T-helper 17 cell (primary cell): ENCODE results near the gene L3HYPDH. TPM values are rescaled to one million over a fixed set of nuclear protein-coding genes. Genes with fewer than 3 reads are reported as not detected.

Experiments used
- ATAC-seq: fragments of 150-1000 bp; cut with Tn5 transposase; 2 replicates; pipeline ENCODE4 v1.10.0; 2021; ENCODE audit warnings: mild to moderate bottlenecking, moderate library complexity
- DNase-seq, 3 donors: peaks; one replicate each; pipeline versions ENCODE4 v3.0.0 to v3.0.0-alpha.2; 2020 to 2021
- H3K9me3 ChIP-seq: one replicate; pipeline ENCODE4 v1.7.0; 2013; ENCODE audit warnings: low read length, mild to moderate bottlenecking; ENCODE audit not compliant: control insufficient read depth, poor library complexity, severe bottlenecking
- H3K27ac Mint-ChIP-seq: one replicate; pipeline ENCODE4 v1.8.0; 2022; ENCODE audit warnings: mild to moderate bottlenecking, moderate library complexity, mixed read lengths
- H3K27me3 Mint-ChIP-seq: one replicate; pipeline ENCODE4 v1.8.0; 2022; ENCODE audit warnings: mixed read lengths
- H3K36me3 Mint-ChIP-seq: one replicate; pipeline ENCODE4 v1.8.0; 2022; ENCODE audit warnings: low read depth, mixed read lengths
- H3K4me1 Mint-ChIP-seq: one replicate; pipeline ENCODE4 v1.8.0; 2022; ENCODE audit warnings: mild to moderate bottlenecking, mixed read lengths
- H3K4me3 Mint-ChIP-seq: one replicate; pipeline ENCODE4 v1.8.0; 2022; ENCODE audit warnings: mild to moderate bottlenecking, moderate library complexity, mixed read lengths
- total RNA-seq, 4 donors: library from RNA in 2 of 4; stranded (reverse) in 2 of 4; gene quantifications; one replicate each; pipeline ENCODE4 v1.2.3 and lab custom pipeline; 2022 to 2026

Gene L3HYPDH
- total RNA-seq, 2 donors from 2014 or later = 13.8 to 17.5 TPM

GRCh38 chr14:59435101-59435500 lies 49.1 kb downstream of the L3HYPDH start:
- DNase-seq (no peak), ATAC-seq (no peak)
- H3K9me3 ChIP-seq = no peaks in the 10 kb centered on the region
- H3K36me3 Mint-ChIP-seq = peaks cover 2% of the 10 kb centered on the region
- H3K4me1 Mint-ChIP-seq = peaks cover 3% of the 10 kb centered on the region
- no peak overlapping the region for H3K4me3 Mint-ChIP-seq
- no peak overlapping the region for H3K27ac Mint-ChIP-seq
- no peaks in the 10 kb centered on the region for H3K27me3 Mint-ChIP-seq

- peaks cover 3% of the 10 kb centered on the region for H3K4me1 Mint-ChIP-seq
- no peaks in the 10 kb centered on the region for H3K9me3 ChIP-seq
- DNase-seq (no peak), ATAC-seq (no peak)
- H3K36me3 Mint-ChIP-seq = peaks cover 11% of the 10 kb centered on the region
- H3K27ac Mint-ChIP-seq = no peak overlapping the region
- H3K27me3 Mint-ChIP-seq = peaks cover 27% of the 10 kb centered on the region
- H3K4me3 Mint-ChIP-seq = no peak overlapping the region
Measured at GRCh38 chr14:59429790-59430189, 54.4 kb downstream of the L3HYPDH start.

GRCh38 chr14:59428581-59429012 lies 55.6 kb downstream of the L3HYPDH start:
- peaks cover 31% of the 10 kb centered on the region for H3K27me3 Mint-ChIP-seq
- no peak overlapping the region for H3K4me3 Mint-ChIP-seq
- peaks cover 3% of the 10 kb centered on the region for H3K4me1 Mint-ChIP-seq
- DNase-seq (no peak), ATAC-seq (no peak)
- no peak overlapping the region for H3K27ac Mint-ChIP-seq
- H3K36me3 Mint-ChIP-seq = peaks cover 14% of the 10 kb centered on the region
- H3K9me3 ChIP-seq = no peaks in the 10 kb centered on the region

GRCh38 chr14:59427653-59428580 lies 56.3 kb downstream of the L3HYPDH start:
- H3K27me3 Mint-ChIP-seq = peaks cover 31% of the 10 kb centered on the region
- H3K4me3 Mint-ChIP-seq = no peak overlapping the region
- H3K4me1 Mint-ChIP-seq = peaks cover 3% of the 10 kb centered on the region
- H3K36me3 Mint-ChIP-seq = peaks cover 14% of the 10 kb centered on the region
- DNase-seq = no peak
- ATAC-seq = no peak
- H3K27ac Mint-ChIP-seq = no peak overlapping the region
- H3K9me3 ChIP-seq = no peaks in the 10 kb centered on the region

- peaks cover 31% of the 10 kb centered on the region for H3K27me3 Mint-ChIP-seq
- no peak overlapping the region for H3K4me3 Mint-ChIP-seq
- no peak overlapping the region for H3K27ac Mint-ChIP-seq
Measured at GRCh38 chr14:59425322-59425935, 58.8 kb downstream of the L3HYPDH start.

GRCh38 chr14:59424341-59425071 lies 59.7 kb downstream of the L3HYPDH start:
- peaks cover 3% of the 10 kb centered on the region for H3K4me1 Mint-ChIP-seq
- DNase-seq = no peak
- ATAC-seq = no peak
- peaks cover 31% of the 10 kb centered on the region for H3K27me3 Mint-ChIP-seq
- H3K36me3 Mint-ChIP-seq = peaks cover 14% of the 10 kb centered on the region
- H3K27ac Mint-ChIP-seq = no peak overlapping the region
- no peak overlapping the region for H3K4me3 Mint-ChIP-seq
- no peaks in the 10 kb centered on the region for H3K9me3 ChIP-seq

More at GRCh38 chr14:59425322-59425935, 58.8 kb downstream of the L3HYPDH start:
- DNase-seq = no peak
- ATAC-seq = no peak
- H3K9me3 ChIP-seq = no peaks in the 10 kb centered on the region
- Mint-ChIP-seq H3K36me3 (peaks cover 14% of the 10 kb centered on the region), H3K4me1 (peaks cover 3% of the 10 kb centered on the region)

Other genes with a start within 250 kb of the L3HYPDH start
- 1 to 10 TPM; 1.7 to 2.8 TPM for gene GPR135, start 19.0 kb downstream of the L3HYPDH start, total RNA-seq
- 10 to 100 TPM; 17.7 to 18.4 TPM for gene JKAMP, start 109 bp upstream of the L3HYPDH start, total RNA-seq
- gene CCDC175, start 92.4 kb upstream of the L3HYPDH start, total RNA-seq = under 1 TPM in 1 of 2 donors, not detected in 1; 0.39 TPM